Ovary (tissue), 9 donors: ENCODE results near the gene PNPO. TPM values are rescaled to one million over a fixed set of nuclear protein-coding genes. Genes with fewer than 3 reads are reported as not detected.
"Not testable (repeated sequence)": the region's sequence is repeated elsewhere in the genome, so short reads cannot be mapped to it uniquely, and the experiment has no call there.

ENCODE experiments used
- DNase-seq, 5 donors: peaks; one replicate each; pipeline ENCODE4 v3.0.0-alpha.2; 2019 to 2020
- H3K27ac ChIP-seq, 2 donors: fragments of 200-600 bp; one replicate each; pipeline versions ENCODE4 v1.5.1 to v1.8.0; 2019 to 2022
- H3K27me3 ChIP-seq: fragments of 200-600 bp; one replicate; pipeline ENCODE4 v1.8.0; 2022
- H3K36me3 ChIP-seq: fragments of 200-600 bp; sonication (generic); one replicate; pipeline ENCODE4 v1.5.1; 2019
- H3K4me1 ChIP-seq: one replicate; pipeline ENCODE4 v1.8.1; 2013; ENCODE audit warnings: mild to moderate bottlenecking, moderate library complexity; ENCODE audit not compliant: insufficient read depth
- H3K4me3 ChIP-seq: fragments of 200-600 bp; sonication (generic); one replicate; pipeline ENCODE4 v1.5.1; 2017
- H3K9me3 ChIP-seq, 2 donors: fragments of 200-600 bp in 1 of 2; sonication (generic) in 1 of 2; one replicate each; pipeline versions ENCODE4 v1.5.1 to v1.8.1; 2013 to 2019; ENCODE audit warnings: mild to moderate bottlenecking in 1 of 2, moderate library complexity in 1 of 2
- CTCF ChIP-seq, 3 donors: fragments of 450-650 bp in 2 of 3; fragments of 200-600 bp in 1 of 3; IDR thresholded peaks; one replicate each; pipeline versions ENCODE4 v1.5.1 to v1.8.0; 2016 to 2022; ENCODE audit warnings: antibody characterized with exemption in 3 of 3, mild to moderate bottlenecking in 1 of 3
- EP300 ChIP-seq: sonication (generic); formaldehyde crosslinking; IDR thresholded peaks from one replicate; pipeline ENCODE4 v1.6.1; 2017; ENCODE audit warnings: antibody characterized with exemption
- POLR2A ChIP-seq: fragments of 450-650 bp; IDR thresholded peaks from one replicate; pipeline ENCODE4 v1.6.1; 2017; ENCODE audit warnings: antibody characterized with exemption, mild to moderate bottlenecking, moderate library complexity
- WGBS, 3 donors: extraction: QIAGEN DNeasy Blood & Tissue Kit in 1 of 3; methylation state at CpG; one replicate each; pipeline versions ENCODE4 v1.1.5 to v1.1.7; 2013 to 2017; 5-methylcytosine and 5-hydroxymethylcytosine counted together
- intact Hi-C, 4 donors: fragments of 100-400 bp; cut with DNase I; formaldehyde crosslinking; loops; one replicate each; pipeline versions ENCODE4 v1.11.0 to v1.15.1; 2022 to 2023
- polyA plus RNA-seq, 2 donors: library from polyadenylated mRNA; stranded (reverse); fragments of 200-250 nt in 1 of 2; fragments of 350-450 nt in 1 of 2; fragmentation: Illumina TruSeq in 1 of 2; extraction: RNeasy Lipid Tissue Mini Kit (QIAGEN cat#74804) in 1 of 2; gene quantifications; one replicate each; pipeline ENCODE4 v1.2.3, GENCODE V29; 2013 to 2014
- total RNA-seq, 7 donors: library from RNA; depleted of rRNA in 2 of 7; stranded (reverse); fragments of >200 nt in 2 of 7; fragmentation: NEBNext Ultra II Directional in 3 of 7; extraction: Animal tissue kit (Norgen Biotek cat#: 25700) in 3 of 7; gene quantifications; one replicate each; pipeline versions ENCODE4 v1.1.0 to v1.2.4, GENCODE V29; 2016 to 2023
- donor health status: DM: no; HTN: no; CAD: no; lungs with moderate emphysema.
- donor health status: DM: no; HTN: no; CAD: no.
- donor health status: Bipolar disorder and iron deficiency.
- donor health status: DM: yes; HTN: yes; CAD: no.
- donor health status: DM: no; HTN: no; CAD: no.
- donor health status: DM: yes; HTN: yes; CAD: no.

Gene PNPO
- total and polyA plus RNA-seq, 9 donors, result 6.1 to 32.4 (median 21.8) TPM

- Histone ChIP-seq H3K4me3 (no peak overlapping the region), H3K9me3 (no peaks in the 10 kb centered on the region), H3K36me3 (no peaks in the 10 kb centered on the region), H3K4me1 (no peaks in the 10 kb centered on the region), H3K27me3 (no peaks in the 10 kb centered on the region), H3K27ac (no peak overlapping the region)
- WGBS, 3 donors, result 61 to 82% (median 81%) methylated on average over 2 of the region's 2 CpGs
- no peak for DNase-seq
- intact Hi-C loops, result no loop called here
- TF ChIP-seq CTCF (IDR thresholded peaks at IDR 0.05) (no peak), POLR2A (no peak), EP300 (no peak)
These were observed 13.0 kb upstream of the PNPO start for GRCh38 chr17:47928415-47928814.

GRCh38 chr17:47929218-47930000 lies 12.0 kb upstream of the PNPO start:
- 45 to 60% (median 54%) methylated on average over 10 of the region's 10 CpGs for WGBS, 3 donors
- Histone ChIP-seq H3K27me3 (no peaks in the 10 kb centered on the region), H3K27ac (no peak overlapping the region), H3K9me3 (no peaks in the 10 kb centered on the region), H3K4me3 (no peak overlapping the region), H3K4me1 (no peaks in the 10 kb centered on the region), H3K36me3 (no peaks in the 10 kb centered on the region)
- TF ChIP-seq EP300, result no peak
- TF ChIP-seq POLR2A, result no peak
- no peak for TF ChIP-seq CTCF (IDR thresholded peaks at IDR 0.05)
- no peak for DNase-seq
- intact Hi-C loops, result no loop called here

GRCh38 chr17:47931848-47932247 lies 9.5 kb upstream of the PNPO start:
- H3K9me3 ChIP-seq, result no peaks in the 10 kb centered on the region
- no peaks in the 10 kb centered on the region for H3K4me1 ChIP-seq
- no peaks in the 10 kb centered on the region for H3K27me3 ChIP-seq
- no peaks in the 10 kb centered on the region for H3K36me3 ChIP-seq
- H3K4me3 ChIP-seq, result no peak overlapping the region
- no peak for TF ChIP-seq EP300
- no peak for TF ChIP-seq CTCF (IDR thresholded peaks at IDR 0.05)
- no peak for TF ChIP-seq POLR2A
- no peak for DNase-seq
- H3K27ac ChIP-seq, result no peak overlapping the region
- 71 to 74% (median 73%) methylated on average over 4 of the region's 4 CpGs for WGBS, 3 donors
- intact Hi-C loops, result no loop called here

GRCh38 chr17:47934856-47935255 lies 6.5 kb upstream of the PNPO start:
- TF ChIP-seq CTCF (IDR thresholded peaks at IDR 0.05) (no peak), POLR2A (no peak)
- no peak overlapping the region for H3K4me3 ChIP-seq
- H3K27ac ChIP-seq, result no peak overlapping the region
- DNase-seq, result no peak
- H3K9me3 ChIP-seq, result no peaks in the 10 kb centered on the region
- no peaks in the 10 kb centered on the region for H3K36me3 ChIP-seq
- WGBS, 3 donors, result 91 to 96% (median 95%) methylated on average over 1 of the region's 1 CpG
- intact Hi-C loops, result no loop called here
- H3K4me1 ChIP-seq, result no peaks in the 10 kb centered on the region
- no peaks in the 10 kb centered on the region for H3K27me3 ChIP-seq

GRCh38 chr17:47935468-47935867 lies 5.9 kb upstream of the PNPO start:
- H3K27ac ChIP-seq, H3K4me1 ChIP-seq, H3K27me3 ChIP-seq, intact Hi-C loops, H3K9me3 ChIP-seq, DNase-seq, H3K4me3 ChIP-seq, H3K36me3 ChIP-seq: not testable (repeated sequence)
- WGBS, 3 donors, result 64 to 82% (median 76%) methylated on average over 3 of the region's 3 CpGs
